Stomach (tissue), 9 donors: ENCODE results near the gene HNF4A. TPM values are rescaled to one million over a fixed set of nuclear protein-coding genes. Genes with fewer than 3 reads are reported as not detected.

Experiments
- DNase-seq, 2 donors: peaks; one replicate each; pipeline versions ENCODE4 v3.0.0 to v3.0.0-alpha.2; 2013 to 2019
- H3K27ac ChIP-seq, 5 donors: fragments of 200-600 bp in 4 of 5; sonication (generic) in 4 of 5; one replicate each; pipeline ENCODE4 v1.5.1; 2013 to 2019; ENCODE audit warnings: mild to moderate bottlenecking in 1 of 5, moderate library complexity in 1 of 5
- H3K27me3 ChIP-seq, 3 donors: fragments of 200-600 bp; sonication (generic); one replicate each; pipeline ENCODE4 v1.5.1; 2017 to 2019; ENCODE audit warnings: mixed run types in 1 of 3
- H3K36me3 ChIP-seq, 4 donors: fragments of 200-600 bp; sonication (generic); 1 replicate in 3 of 4; 2 replicates in 1 of 4; pipeline ENCODE4 v1.5.1; 2016 to 2019
- H3K4me1 ChIP-seq, 4 donors: fragments of 200-600 bp; sonication (generic); one replicate each; pipeline ENCODE4 v1.5.1; 2016 to 2019
- H3K4me3 ChIP-seq, 4 donors: fragments of 200-600 bp; sonication (generic) in 3 of 4; one replicate each; pipeline ENCODE4 v1.5.1; 2016 to 2019; ENCODE audit warnings: mild to moderate bottlenecking in 1 of 4
- H3K9me3 ChIP-seq, 4 donors: fragments of 200-600 bp; sonication (generic); one replicate each; pipeline ENCODE4 v1.5.1; 2016 to 2019
- CTCF ChIP-seq, 7 experiments: fragments of 450-650 bp in 4 of 7; fragments of 200-600 bp in 3 of 7; sonication (generic) in 3 of 7; IDR thresholded peaks; one replicate each; pipeline ENCODE4 v1.5.1; 2016 to 2019; ENCODE audit warnings: antibody characterized with exemption in 7 of 7, control low read depth in 2 of 7, mild to moderate bottlenecking in 1 of 7
- EP300 ChIP-seq: sonication (generic); formaldehyde crosslinking; IDR thresholded peaks from one replicate; pipeline ENCODE4 v1.6.1; 2017; ENCODE audit warnings: antibody characterized with exemption
- POLR2A ChIP-seq, 4 donors: fragments of 450-650 bp; IDR thresholded peaks; one replicate each; pipeline ENCODE4 v1.6.1; 2016; ENCODE audit warnings: antibody characterized with exemption in 4 of 4, control low read depth in 2 of 4, mild to moderate bottlenecking in 1 of 4, moderate library complexity in 1 of 4
- POLR2AphosphoS5 ChIP-seq, 3 donors: sonication (generic); formaldehyde crosslinking; IDR thresholded peaks; one replicate each; pipeline ENCODE4 v1.6.1; 2016; ENCODE audit warnings: antibody characterized with exemption in 3 of 3
- WGBS, 5 donors: extraction: QIAGEN DNeasy Blood & Tissue Kit in 3 of 5; methylation state at CpG; one replicate each; pipeline versions ENCODE4 v1.1.5 to v1.1.7; 2013 to 2018; 5-methylcytosine and 5-hydroxymethylcytosine counted together
- intact Hi-C: fragments of 100-400 bp; cut with DNase I; formaldehyde crosslinking; loops from one replicate; pipeline ENCODE4 v1.15.1; 2023; ENCODE audit warnings: low total_unique reads
- polyA plus RNA-seq, 3 donors: library from polyadenylated mRNA; stranded (reverse); fragments of 200-250 nt; gene quantifications; one replicate each; pipeline ENCODE4 v1.2.3, GENCODE V29; 2013
- total RNA-seq, 5 donors: library from RNA; depleted of rRNA; stranded (reverse); fragments of >200 nt; gene quantifications; one replicate each; pipeline versions ENCODE4 v1.1.0 to v1.2.3, GENCODE V29; 2014 to 2016
- donor health status: healthy with polysubstance abuse.
- donor health status: Bipolar disorder and iron deficiency.
- donor health status: healthy.

The HNF4A gene
- total and polyA plus RNA-seq, 8 donors = 1.3 to 64.8 (median 23.5) TPM

- intact Hi-C loops = no loop called here
- H3K9me3 ChIP-seq = no peaks in the 10 kb centered on the region
- no peak for TF ChIP-seq POLR2A (IDR thresholded peaks at IDR 0.05)
- TF ChIP-seq CTCF (IDR thresholded peaks at IDR 0.05) = no peak
- TF ChIP-seq EP300 = no peak
- TF ChIP-seq POLR2AphosphoS5 (IDR thresholded peaks at IDR 0.05) = no peak
- H3K4me3 ChIP-seq = no peak overlapping the region
- peaks cover 0 to 22% (median 0%) of the 10 kb centered on the region in 3 donors for H3K27me3 ChIP-seq
- H3K36me3 ChIP-seq = no peaks in the 10 kb centered on the region
- peaks cover 0 to 9% (median 4%) of the 10 kb centered on the region in 4 donors for H3K4me1 ChIP-seq
- peak in 1 of 2 donors; percentile 20 for DNase-seq
- WGBS, 5 donors = 63 to 74% (median 66%) methylated on average over 6 of the region's 6 CpGs
- H3K27ac ChIP-seq = no peak overlapping the region
Measured at GRCh38 chr20:44445742-44446710, 90.5 kb downstream of the HNF4A start.

GRCh38 chr20:44447827-44448419 lies 92.4 kb downstream of the HNF4A start:
- H3K4me3 ChIP-seq = no peak overlapping the region
- intact Hi-C loops = no loop called here

GRCh38 chr20:44448753-44449546 lies 93.5 kb downstream of the HNF4A start:
- TF ChIP-seq CTCF (IDR thresholded peaks at IDR 0.05) (no peak), POLR2A (IDR thresholded peaks at IDR 0.05) (no peak), POLR2AphosphoS5 (IDR thresholded peaks at IDR 0.05) (no peak), EP300 (no peak)
- 61 to 73% (median 68%) methylated on average over 9 of the region's 9 CpGs for WGBS, 5 donors
- H3K9me3 ChIP-seq = no peaks in the 10 kb centered on the region
- H3K27ac ChIP-seq = no peak overlapping the region
- no peak overlapping the region for H3K4me3 ChIP-seq
- intact Hi-C loops = no loop called here
- peaks cover 0 to 9% (median 4%) of the 10 kb centered on the region in 4 donors for H3K4me1 ChIP-seq
- no peaks in the 10 kb centered on the region for H3K36me3 ChIP-seq
- H3K27me3 ChIP-seq = no peaks in the 10 kb centered on the region
- DNase-seq = peak in 1 of 2 donors; percentile 29

More at GRCh38 chr20:44447827-44448419, 92.4 kb downstream of the HNF4A start:
- no peaks in the 10 kb centered on the region for H3K9me3 ChIP-seq
- no peak for DNase-seq
- peaks cover 0 to 9% (median 4%) of the 10 kb centered on the region in 4 donors for H3K4me1 ChIP-seq
- no peak for TF ChIP-seq POLR2AphosphoS5 (IDR thresholded peaks at IDR 0.05)
- TF ChIP-seq CTCF (IDR thresholded peaks at IDR 0.05) = no peak
- no peak for TF ChIP-seq EP300
- no peak for TF ChIP-seq POLR2A (IDR thresholded peaks at IDR 0.05)
- H3K36me3 ChIP-seq = no peaks in the 10 kb centered on the region
- 78 to 88% (median 87%) methylated on average over 3 of the region's 3 CpGs for WGBS, 5 donors
- no peak overlapping the region for H3K27ac ChIP-seq
- H3K27me3 ChIP-seq = peaks cover 0 to 3% (median 0%) of the 10 kb centered on the region in 3 donors

- no peak overlapping the region for H3K27ac ChIP-seq
- TF ChIP-seq EP300 (no peak), CTCF (IDR thresholded peaks at IDR 0.05) (no peak), POLR2AphosphoS5 (IDR thresholded peaks at IDR 0.05) (no peak), POLR2A (IDR thresholded peaks at IDR 0.05) (no peak)
- H3K4me3 ChIP-seq = no peak overlapping the region
- WGBS, 5 donors = 69 to 79% (median 73%) methylated on average over 7 of the region's 7 CpGs
- peaks cover 0 to 9% (median 4%) of the 10 kb centered on the region in 4 donors for H3K4me1 ChIP-seq
- DNase-seq = no peak
- H3K27me3 ChIP-seq = no peaks in the 10 kb centered on the region
- no peaks in the 10 kb centered on the region for H3K36me3 ChIP-seq
- H3K9me3 ChIP-seq = no peaks in the 10 kb centered on the region
- intact Hi-C loops = no loop called here
Measured at GRCh38 chr20:44449864-44450263, 94.4 kb downstream of the HNF4A start.
